ENCODE results near the gene ANKRD18A.
"Not testable (repeated sequence)": the region's sequence is repeated elsewhere in the genome, so short reads cannot be mapped to it uniquely, and the experiment has no call there.

The ANKRD18A gene

DNA sequence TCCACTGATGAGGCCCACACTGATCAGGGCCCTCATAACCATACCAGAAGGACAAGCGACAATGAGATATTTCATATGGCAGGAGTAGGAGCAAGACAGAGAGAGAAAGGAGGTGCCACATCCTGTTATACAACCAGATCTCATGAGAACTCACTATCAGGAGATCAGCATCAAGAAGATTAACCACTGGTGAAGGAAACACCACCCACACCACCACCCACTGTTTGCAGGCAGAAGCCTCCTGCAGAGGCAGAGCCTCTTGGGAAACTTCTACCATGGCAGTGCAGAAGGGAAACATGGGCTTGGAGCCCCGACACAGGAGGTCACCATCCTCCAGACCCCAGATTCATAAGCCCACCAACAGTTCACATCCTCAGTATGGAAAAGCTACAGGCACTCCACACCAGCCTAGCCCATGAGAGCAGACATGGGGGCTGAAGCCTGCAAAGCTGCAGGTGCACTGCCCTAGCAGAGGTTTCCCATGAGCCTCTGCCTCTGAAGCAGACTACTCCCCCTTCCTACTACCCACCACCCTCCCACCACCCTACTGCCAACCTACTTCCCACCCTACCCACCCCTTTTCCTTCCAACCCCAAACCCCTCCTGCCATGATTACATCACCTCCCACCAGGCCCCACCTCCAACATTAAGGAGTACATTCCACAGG lies 73.8 kb downstream of the ANKRD18A start:
- WGBS, 2 experiments: 92% methylated on average over 1 of the region's 2 CpGs; no CpG with 5 or more reads in 1 of the 2 experiments
- H3K27me3 ChIP-seq (ENCODE audit: control insufficient read depth, insufficient read depth, low read length, poor library complexity, severe bottlenecking); H3K36me3 ChIP-seq (ENCODE audit: control insufficient read depth, insufficient read depth, low read length); H3K4me3 ChIP-seq (ENCODE audit: insufficient read depth, low read depth, low read length); H3K27ac ChIP-seq (ENCODE audit: insufficient read depth, low read depth, low read length, poor library complexity, severe bottlenecking); H3K4me1 ChIP-seq (ENCODE audit: control insufficient read depth, insufficient read depth, low read length); H3K9me3 ChIP-seq (ENCODE audit: control insufficient read depth, low read length): not testable (repeated sequence)

DNA sequence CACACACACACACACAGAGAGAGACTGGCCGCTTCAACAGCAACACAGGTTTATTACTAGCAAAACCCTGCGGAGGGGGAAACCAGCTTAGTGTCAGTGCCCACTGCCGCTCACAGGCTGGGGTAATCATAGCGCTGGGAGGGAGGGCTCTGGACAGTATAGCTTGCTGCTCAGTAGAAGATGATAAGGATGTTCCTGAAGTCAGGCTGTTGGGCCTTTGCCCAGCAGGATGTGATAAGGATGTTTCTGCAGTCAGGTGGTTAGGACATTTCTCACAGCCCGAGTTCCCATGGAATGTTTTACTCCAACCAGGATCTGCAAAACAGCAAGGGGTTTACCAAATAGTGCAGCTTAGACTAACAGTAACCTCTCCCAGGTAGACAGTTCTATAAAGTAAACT lies 79.9 kb downstream of the ANKRD18A start:
- not testable (repeated sequence) for H3K4me1 ChIP-seq (ENCODE audit: control insufficient read depth, insufficient read depth, low read length); H3K9me3 ChIP-seq (ENCODE audit: control insufficient read depth, low read length); H3K27me3 ChIP-seq (ENCODE audit: control insufficient read depth, insufficient read depth, low read length, poor library complexity, severe bottlenecking); H3K36me3 ChIP-seq (ENCODE audit: control insufficient read depth, insufficient read depth, low read length); H3K27ac ChIP-seq (ENCODE audit: insufficient read depth, low read depth, low read length, poor library complexity, severe bottlenecking); H3K4me3 ChIP-seq (ENCODE audit: insufficient read depth, low read depth, low read length)
- 91 to 95% methylated on average over 5 of the region's 5 CpGs for WGBS, 2 experiments

- H3K27me3 ChIP-seq (ENCODE audit: control insufficient read depth, insufficient read depth, low read length, poor library complexity, severe bottlenecking): no peaks in the 10 kb centered on the region
- H3K4me3 ChIP-seq (ENCODE audit: insufficient read depth, low read depth, low read length): no peak overlapping the region
- H3K4me1 ChIP-seq (ENCODE audit: control insufficient read depth, insufficient read depth, low read length): peaks cover 6% of the 10 kb centered on the region
- no peak overlapping the region for H3K27ac ChIP-seq (ENCODE audit: insufficient read depth, low read depth, low read length, poor library complexity, severe bottlenecking)
- H3K36me3 ChIP-seq (ENCODE audit: control insufficient read depth, insufficient read depth, low read length): no peaks in the 10 kb centered on the region
- peaks cover 3% of the 10 kb centered on the region for H3K9me3 ChIP-seq (ENCODE audit: control insufficient read depth, low read length)
Measured at GRCh38 chr9:38529317-38529716, 91.1 kb downstream of the ANKRD18A start.

GRCh38 chr9:38527503-38527902 lies 92.9 kb downstream of the ANKRD18A start:
- Histone ChIP-seq H3K27ac (ENCODE audit: insufficient read depth, low read depth, low read length, poor library complexity, severe bottlenecking) (no peak overlapping the region), H3K36me3 (ENCODE audit: control insufficient read depth, insufficient read depth, low read length) (no peaks in the 10 kb centered on the region), H3K9me3 (ENCODE audit: control insufficient read depth, low read length) (peaks cover 3% of the 10 kb centered on the region), H3K4me3 (ENCODE audit: insufficient read depth, low read depth, low read length) (no peak overlapping the region), H3K4me1 (ENCODE audit: control insufficient read depth, insufficient read depth, low read length) (peaks cover 6% of the 10 kb centered on the region), H3K27me3 (ENCODE audit: control insufficient read depth, insufficient read depth, low read length, poor library complexity, severe bottlenecking) (no peaks in the 10 kb centered on the region)
- WGBS, 2 experiments: 86 to 91% methylated on average over 10 of the region's 10 CpGs

- Histone ChIP-seq H3K27ac (ENCODE audit: insufficient read depth, low read depth, low read length, poor library complexity, severe bottlenecking) (no peak overlapping the region), H3K4me3 (ENCODE audit: insufficient read depth, low read depth, low read length) (no peak overlapping the region), H3K27me3 (ENCODE audit: control insufficient read depth, insufficient read depth, low read length, poor library complexity, severe bottlenecking) (no peaks in the 10 kb centered on the region), H3K36me3 (ENCODE audit: control insufficient read depth, insufficient read depth, low read length) (no peaks in the 10 kb centered on the region), H3K9me3 (ENCODE audit: control insufficient read depth, low read length) (peaks cover 3% of the 10 kb centered on the region), H3K4me1 (ENCODE audit: control insufficient read depth, insufficient read depth, low read length) (peaks cover 6% of the 10 kb centered on the region)
- 96% methylated on average over 38 of the region's 38 CpGs for WGBS, 2 experiments
Measured at GRCh38 chr9:38526591-38526990, 93.8 kb downstream of the ANKRD18A start.

DNA sequence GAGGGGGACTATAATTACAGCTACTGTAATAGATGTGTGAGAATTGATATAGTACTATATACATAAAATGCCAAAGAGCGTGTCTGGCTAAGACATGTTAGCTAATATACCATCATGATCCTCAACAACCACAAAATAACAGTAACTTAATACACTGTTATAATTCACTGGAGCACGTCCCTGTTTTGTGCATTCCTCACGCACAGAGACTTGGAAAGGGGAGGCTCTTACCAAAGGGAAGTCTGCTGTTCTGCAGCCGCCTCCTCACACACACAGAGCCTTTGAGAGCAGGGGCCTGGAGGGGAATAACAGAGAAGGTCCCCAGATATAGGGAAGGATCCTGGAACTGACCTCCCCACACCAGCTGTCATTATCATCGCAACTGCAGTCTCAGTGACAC lies 97.3 kb downstream of the ANKRD18A start:
- no peaks in the 10 kb centered on the region for H3K36me3 ChIP-seq (ENCODE audit: control insufficient read depth, insufficient read depth, low read length)
- H3K27ac ChIP-seq (ENCODE audit: insufficient read depth, low read depth, low read length, poor library complexity, severe bottlenecking): no peak overlapping the region
- peaks cover 6% of the 10 kb centered on the region for H3K4me1 ChIP-seq (ENCODE audit: control insufficient read depth, insufficient read depth, low read length)
- WGBS, 2 experiments: 90 to 92% methylated on average over 5 of the region's 5 CpGs
- no peak overlapping the region for H3K4me3 ChIP-seq (ENCODE audit: insufficient read depth, low read depth, low read length)
- H3K27me3 ChIP-seq (ENCODE audit: control insufficient read depth, insufficient read depth, low read length, poor library complexity, severe bottlenecking): no peaks in the 10 kb centered on the region
- H3K9me3 ChIP-seq (ENCODE audit: control insufficient read depth, low read length): no peaks in the 10 kb centered on the region

DNA sequence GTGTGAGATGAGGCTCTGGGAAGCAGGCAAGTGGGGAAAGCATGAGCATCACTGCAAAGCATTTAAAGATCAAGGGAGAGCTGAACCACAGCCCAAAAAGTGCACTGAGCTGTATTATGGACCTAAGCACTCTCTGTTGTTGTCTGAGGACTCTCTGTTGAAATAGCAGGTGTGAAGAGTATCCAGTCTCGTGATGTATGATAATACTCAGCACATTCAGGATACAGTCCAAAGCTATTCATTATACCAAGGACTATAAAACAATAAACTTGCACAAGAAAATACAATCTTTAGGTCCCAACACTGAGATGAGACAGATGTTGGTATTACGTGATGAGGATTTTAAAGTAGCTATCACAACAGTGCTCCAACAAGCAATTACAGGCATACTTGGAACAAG lies 98.6 kb downstream of the ANKRD18A start:
- Histone ChIP-seq H3K4me1 (ENCODE audit: control insufficient read depth, insufficient read depth, low read length) (no peaks in the 10 kb centered on the region), H3K27me3 (ENCODE audit: control insufficient read depth, insufficient read depth, low read length, poor library complexity, severe bottlenecking) (no peaks in the 10 kb centered on the region), H3K9me3 (ENCODE audit: control insufficient read depth, low read length) (no peaks in the 10 kb centered on the region), H3K27ac (ENCODE audit: insufficient read depth, low read depth, low read length, poor library complexity, severe bottlenecking) (no peak overlapping the region), H3K36me3 (ENCODE audit: control insufficient read depth, insufficient read depth, low read length) (no peaks in the 10 kb centered on the region), H3K4me3 (ENCODE audit: insufficient read depth, low read depth, low read length) (no peak overlapping the region)
- WGBS, 2 experiments: 60 to 87% methylated on average over 1 to 2 of the region's 2 CpGs

Measured in ectodermal cell (in vitro differentiated cells).